ENCODE data around the gene TFRC.
"Not testable (repeated sequence)": the region's sequence is repeated elsewhere in the genome, so short reads cannot be mapped to it uniquely, and the experiment has no call there.

- TF ChIP-seq EZH2, CTCF, EZH2phosphoT487 (IDR thresholded peaks at IDR 0.05): not testable (repeated sequence)
These were observed 77.4 kb downstream of the TFRC start for GRCh38 chr3:196004359-196005052.
